ENCODE results near the gene OSBPL5. TPM values are rescaled to one million over a fixed set of nuclear protein-coding genes. Genes with fewer than 3 reads are reported as not detected.

The OSBPL5 gene
- total RNA-seq, 1 donor, result 12.2 TPM

GRCh38 chr11:3131330-3131941 is 33.7 kb downstream of the OSBPL5 start:
- Histone ChIP-seq H3K4me3 (ENCODE audit: low read length) (no peak overlapping the region), H3K27me3 (ENCODE audit: insufficient read depth, low read length) (no peaks in the 10 kb centered on the region), H3K9me3 (ENCODE audit: low read depth, low read length) (no peaks in the 10 kb centered on the region), H3K4me1 (ENCODE audit: insufficient read depth, low read length) (peaks cover 39% of the 10 kb centered on the region)

GRCh38 chr11:3130269-3131071 is 34.6 kb downstream of the OSBPL5 start:
- no peaks in the 10 kb centered on the region for H3K27me3 ChIP-seq (ENCODE audit: insufficient read depth, low read length)
- peaks cover 34% of the 10 kb centered on the region for H3K4me1 ChIP-seq (ENCODE audit: insufficient read depth, low read length)
- no peak overlapping the region for H3K4me3 ChIP-seq (ENCODE audit: low read length)
- no peaks in the 10 kb centered on the region for H3K9me3 ChIP-seq (ENCODE audit: low read depth, low read length)

GRCh38 chr11:3129591-3130268 is 35.4 kb downstream of the OSBPL5 start:
- Histone ChIP-seq H3K4me1 (ENCODE audit: insufficient read depth, low read length) (peaks cover 31% of the 10 kb centered on the region), H3K27me3 (ENCODE audit: insufficient read depth, low read length) (no peaks in the 10 kb centered on the region), H3K4me3 (ENCODE audit: low read length) (no peak overlapping the region), H3K9me3 (ENCODE audit: low read depth, low read length) (no peaks in the 10 kb centered on the region)

- no peaks in the 10 kb centered on the region for H3K9me3 ChIP-seq (ENCODE audit: low read depth, low read length)
- peaks cover 31% of the 10 kb centered on the region for H3K4me1 ChIP-seq (ENCODE audit: insufficient read depth, low read length)
- H3K27me3 ChIP-seq (ENCODE audit: insufficient read depth, low read length), result no peaks in the 10 kb centered on the region
- no peak overlapping the region for H3K4me3 ChIP-seq (ENCODE audit: low read length)
Observed at GRCh38 chr11:3129181-3129590, 35.9 kb downstream of the OSBPL5 start.

DNA sequence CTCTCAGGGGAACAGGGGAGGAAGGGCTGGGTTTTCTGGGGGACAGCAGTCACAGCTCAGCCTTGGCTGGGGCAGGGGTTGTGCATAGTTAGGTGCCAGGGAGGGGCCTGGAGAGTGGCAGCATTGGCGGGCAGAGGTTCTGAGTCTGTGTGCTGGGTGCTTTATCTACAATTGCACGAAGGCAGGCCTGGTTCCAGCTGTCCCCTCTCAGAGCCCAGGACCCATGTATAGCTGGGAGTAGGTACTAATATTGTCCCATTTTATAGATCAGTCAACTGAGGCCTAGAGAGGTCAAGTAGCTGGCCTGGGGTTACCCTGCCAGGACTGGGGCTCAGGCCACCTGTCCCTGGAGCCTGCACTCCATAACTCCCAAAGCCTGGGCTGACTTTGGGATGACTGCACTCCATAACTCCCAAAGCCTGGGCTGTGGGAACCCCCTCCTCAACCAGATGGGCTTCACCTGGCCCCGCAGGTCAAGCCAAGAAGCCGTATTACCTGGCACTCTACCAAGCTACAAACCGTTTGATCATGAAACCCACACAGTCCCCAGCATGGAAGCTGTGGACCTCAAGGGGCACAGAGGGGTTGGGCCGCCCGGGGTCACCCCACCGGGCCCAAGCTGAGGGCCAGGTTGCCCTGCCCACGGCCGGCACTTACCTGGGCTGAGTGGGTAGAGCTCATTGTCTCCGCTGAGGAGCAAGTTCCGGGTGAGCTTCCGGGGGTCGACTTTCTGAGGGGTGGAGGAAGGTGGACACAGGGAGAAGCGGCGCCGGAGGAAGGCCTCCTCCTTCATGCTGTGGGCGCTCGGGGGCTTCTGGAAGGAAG is 36.5 kb downstream of the OSBPL5 start:
- Histone ChIP-seq H3K9me3 (ENCODE audit: low read depth, low read length) (no peaks in the 10 kb centered on the region), H3K4me3 (ENCODE audit: low read length) (no peak overlapping the region), H3K27me3 (ENCODE audit: insufficient read depth, low read length) (no peaks in the 10 kb centered on the region), H3K4me1 (ENCODE audit: insufficient read depth, low read length) (peaks cover 27% of the 10 kb centered on the region)

DNA sequence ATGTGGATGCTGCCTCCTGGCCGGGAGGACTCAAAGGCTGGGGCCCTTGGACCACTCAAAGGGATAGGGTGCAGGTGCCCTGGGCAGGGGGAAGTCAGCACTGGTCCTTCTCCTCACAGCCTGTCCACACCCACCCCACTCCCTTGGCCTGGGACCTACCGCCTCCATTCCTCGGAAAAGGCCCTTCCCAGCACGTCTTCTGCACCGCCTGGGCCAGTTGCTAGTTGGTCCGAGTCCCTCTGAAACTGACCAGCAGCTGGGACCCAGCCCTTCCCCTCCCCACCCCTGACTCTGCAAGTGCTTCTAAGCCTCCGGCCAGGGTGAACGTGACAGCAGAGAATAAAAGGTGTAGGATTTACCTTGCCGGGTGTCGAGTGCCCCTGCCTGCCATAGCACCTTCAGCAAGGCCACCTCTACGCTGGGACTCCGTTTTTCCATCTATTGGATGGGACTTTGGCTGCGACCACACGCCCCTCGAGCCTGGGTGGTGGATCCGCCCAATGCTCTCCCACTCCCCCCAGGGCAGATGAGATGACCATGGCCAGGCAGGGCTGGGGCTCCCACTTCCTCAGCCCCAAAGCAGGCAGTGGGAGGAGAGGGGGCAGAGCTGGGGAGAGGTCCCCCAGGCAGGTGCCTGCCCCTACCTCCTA is 37.3 kb downstream of the OSBPL5 start:
- no peak overlapping the region for H3K4me3 ChIP-seq (ENCODE audit: low read length)
- H3K9me3 ChIP-seq (ENCODE audit: low read depth, low read length), result no peaks in the 10 kb centered on the region
- H3K27me3 ChIP-seq (ENCODE audit: insufficient read depth, low read length), result no peaks in the 10 kb centered on the region
- peaks cover 25% of the 10 kb centered on the region for H3K4me1 ChIP-seq (ENCODE audit: insufficient read depth, low read length)

DNA sequence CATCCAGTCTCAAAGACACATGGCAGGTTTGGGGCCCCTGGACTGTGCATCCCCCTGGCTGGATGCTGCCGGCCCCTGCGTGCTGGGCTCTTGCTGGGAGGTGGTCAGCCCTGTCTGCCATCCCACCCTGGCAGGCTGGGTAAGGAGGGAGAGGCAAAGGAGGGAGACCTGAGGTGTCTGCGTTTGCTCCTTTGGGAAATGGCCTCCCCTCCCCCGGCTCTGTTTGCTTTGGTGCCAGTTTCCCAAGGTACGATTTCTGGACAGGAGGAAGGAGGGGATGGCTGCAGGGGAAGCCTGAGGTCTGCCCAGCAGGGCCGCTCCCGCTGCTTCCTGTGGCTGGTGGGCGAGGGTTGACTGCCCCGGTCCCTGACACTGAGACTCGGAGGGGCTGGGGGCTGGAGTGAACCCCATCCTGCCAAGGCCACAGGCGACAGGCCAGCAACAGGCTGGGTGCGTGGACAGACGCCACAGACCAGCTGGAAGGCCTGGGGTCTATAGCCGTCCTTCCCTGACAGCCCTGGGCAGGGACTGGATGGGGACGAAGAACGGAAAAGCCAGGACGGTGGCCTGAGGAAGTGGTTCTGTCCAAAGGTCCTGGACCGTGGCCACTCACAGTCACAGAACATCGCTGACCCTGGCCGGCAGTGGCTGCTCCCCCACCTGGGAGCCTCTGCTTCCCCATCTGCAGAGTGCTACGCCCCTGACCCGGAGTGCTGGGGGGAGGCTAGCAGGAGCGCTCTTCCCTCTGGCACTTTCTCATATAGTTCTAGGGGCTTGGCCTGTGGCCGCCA is 38.0 kb downstream of the OSBPL5 start:
- Histone ChIP-seq H3K27me3 (ENCODE audit: insufficient read depth, low read length) (no peaks in the 10 kb centered on the region), H3K9me3 (ENCODE audit: low read depth, low read length) (no peaks in the 10 kb centered on the region), H3K4me1 (ENCODE audit: insufficient read depth, low read length) (peaks cover 25% of the 10 kb centered on the region), H3K4me3 (ENCODE audit: low read length) (no peak overlapping the region)

DNA sequence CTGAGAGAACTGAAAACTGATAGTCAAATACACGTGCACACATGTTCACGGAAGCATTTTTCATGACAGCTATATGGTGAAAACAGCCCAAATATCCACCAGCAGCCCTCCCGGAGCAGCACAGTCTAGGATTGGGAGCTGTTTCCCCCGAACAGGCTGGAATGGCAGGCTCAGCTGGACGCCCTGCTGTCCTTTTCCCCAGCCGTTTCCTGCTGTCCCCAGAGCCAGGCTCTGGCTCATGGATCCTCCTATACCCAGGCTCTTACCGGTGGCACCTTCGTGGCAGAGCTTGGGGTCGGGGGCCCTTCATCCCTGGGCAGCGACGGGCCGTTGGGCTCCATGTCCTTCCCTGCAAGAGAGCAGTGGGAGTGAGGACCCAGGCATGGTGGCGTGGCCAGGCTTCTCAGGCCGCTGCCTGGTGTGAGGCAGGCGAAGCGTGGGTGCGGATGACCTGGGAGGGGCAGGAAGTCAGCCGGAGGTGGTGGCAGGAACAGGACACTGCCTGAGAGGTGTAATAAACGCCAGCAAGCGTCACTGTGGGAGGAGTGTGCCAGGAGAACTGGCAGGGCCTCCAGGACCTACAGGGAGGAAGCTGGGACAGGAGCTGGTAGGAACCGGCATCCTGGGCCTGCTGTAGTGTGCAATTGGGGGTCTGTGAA is 38.8 kb downstream of the OSBPL5 start:
- peaks cover 25% of the 10 kb centered on the region for H3K4me1 ChIP-seq (ENCODE audit: insufficient read depth, low read length)
- no peaks in the 10 kb centered on the region for H3K27me3 ChIP-seq (ENCODE audit: insufficient read depth, low read length)
- no peaks in the 10 kb centered on the region for H3K9me3 ChIP-seq (ENCODE audit: low read depth, low read length)
- no peak overlapping the region for H3K4me3 ChIP-seq (ENCODE audit: low read length)

DNA sequence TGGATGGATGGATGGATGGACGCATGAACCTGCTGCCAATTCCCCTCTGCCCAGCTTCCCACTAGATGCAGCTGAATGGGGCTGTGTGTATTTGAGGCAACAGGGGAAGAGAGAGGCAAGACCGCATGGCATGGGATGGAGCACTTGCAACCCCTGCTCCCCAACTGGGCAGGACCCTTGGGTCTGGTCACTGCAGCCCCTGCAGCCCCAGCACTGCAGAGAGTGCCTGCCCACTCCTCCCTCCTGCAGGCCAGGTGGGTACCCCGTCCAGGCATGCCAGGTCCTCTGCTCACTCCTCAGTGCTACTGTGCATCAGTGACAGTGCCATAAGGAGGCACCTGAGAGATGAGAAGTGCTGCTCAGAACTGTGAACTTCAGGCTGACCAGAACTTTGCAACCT is 40.3 kb downstream of the OSBPL5 start:
- Histone ChIP-seq H3K27me3 (ENCODE audit: insufficient read depth, low read length) (no peaks in the 10 kb centered on the region), H3K9me3 (ENCODE audit: low read depth, low read length) (no peaks in the 10 kb centered on the region), H3K4me3 (ENCODE audit: low read length) (no peak overlapping the region), H3K4me1 (ENCODE audit: insufficient read depth, low read length) (peaks cover 25% of the 10 kb centered on the region)

DNA sequence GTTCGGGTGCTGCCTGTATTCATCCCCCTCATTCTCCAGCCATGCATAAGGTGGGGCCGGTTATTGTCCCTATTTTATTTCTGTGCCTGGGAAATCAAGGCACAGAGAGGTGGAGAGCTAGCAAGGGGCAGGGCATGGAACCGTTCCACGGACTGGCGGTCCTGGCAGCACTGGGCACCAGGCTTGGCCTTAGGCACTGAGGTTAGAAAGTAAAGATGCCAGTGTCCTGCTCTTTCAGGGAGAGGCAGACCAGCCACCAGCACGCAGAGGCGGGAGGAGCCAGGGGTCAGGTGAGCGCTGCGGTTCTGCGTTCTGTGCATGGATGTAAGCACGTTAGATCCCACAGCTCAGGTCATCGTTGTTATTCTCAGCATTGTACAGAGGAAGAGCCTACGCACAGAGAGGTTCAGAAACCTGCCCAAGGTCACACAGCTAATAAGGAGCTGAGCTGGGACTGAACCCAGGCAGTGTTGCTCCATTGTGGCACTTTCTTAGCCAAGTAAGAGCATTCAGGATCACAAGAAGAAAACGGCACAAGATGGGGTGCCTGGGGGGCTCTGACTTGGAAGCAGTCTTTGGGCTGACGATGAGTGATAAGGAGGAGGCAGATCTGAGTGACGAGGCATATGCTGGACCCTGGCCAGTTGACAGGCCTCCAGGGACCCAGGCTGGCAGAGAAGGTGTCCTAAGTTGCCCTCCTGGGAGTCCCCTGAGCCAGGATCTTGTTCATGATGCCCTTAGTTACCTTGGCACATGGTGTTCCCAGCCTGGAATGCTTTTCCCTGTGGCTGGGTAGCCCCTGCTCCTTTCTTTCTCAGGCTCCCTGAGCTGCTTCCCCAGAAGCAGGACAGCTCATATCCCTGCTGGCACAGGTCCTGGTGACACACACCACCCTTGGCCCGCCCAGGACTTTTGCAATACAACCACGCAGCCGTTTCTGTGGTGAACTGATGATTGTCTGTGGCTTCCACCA is 41.1 kb downstream of the OSBPL5 start:
- H3K4me1 ChIP-seq (ENCODE audit: insufficient read depth, low read length), result peaks cover 25% of the 10 kb centered on the region
- no peak overlapping the region for H3K4me3 ChIP-seq (ENCODE audit: low read length)
- no peaks in the 10 kb centered on the region for H3K9me3 ChIP-seq (ENCODE audit: low read depth, low read length)

DNA sequence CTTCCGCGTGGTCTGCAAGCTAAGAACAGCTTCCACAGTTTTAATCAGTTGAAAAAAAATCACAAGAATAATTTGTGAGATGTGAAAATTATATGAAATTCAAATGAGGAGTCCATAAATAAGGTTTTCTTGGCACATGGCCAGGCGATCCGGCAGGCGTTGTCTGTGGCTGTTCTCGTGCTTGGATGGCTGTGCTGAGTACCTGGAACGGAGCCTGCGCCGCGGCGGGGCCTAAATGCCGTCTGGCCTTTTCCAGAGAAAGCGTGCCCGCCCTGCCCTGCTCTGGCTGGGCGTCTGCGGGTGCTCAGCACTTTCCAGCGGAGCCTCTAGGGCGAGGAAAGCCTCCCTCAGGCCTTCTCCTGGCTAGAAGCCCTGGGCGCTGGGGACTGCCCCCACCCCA is 41.8 kb downstream of the OSBPL5 start:
- H3K9me3 ChIP-seq (ENCODE audit: low read depth, low read length), result no peaks in the 10 kb centered on the region
- H3K4me1 ChIP-seq (ENCODE audit: insufficient read depth, low read length), result peaks cover 25% of the 10 kb centered on the region
- H3K4me3 ChIP-seq (ENCODE audit: low read length), result no peak overlapping the region

More for the DNA sequence above, 41.1 kb downstream of the OSBPL5 start:
- no peaks in the 10 kb centered on the region for H3K27me3 ChIP-seq (ENCODE audit: insufficient read depth, low read length)

GRCh38 chr11:3122775-3123201 is 42.3 kb downstream of the OSBPL5 start:
- Histone ChIP-seq H3K4me1 (ENCODE audit: insufficient read depth, low read length) (peaks cover 25% of the 10 kb centered on the region), H3K27me3 (ENCODE audit: insufficient read depth, low read length) (no peaks in the 10 kb centered on the region)

More for the DNA sequence above, 41.8 kb downstream of the OSBPL5 start:
- no peaks in the 10 kb centered on the region for H3K27me3 ChIP-seq (ENCODE audit: insufficient read depth, low read length)

More at GRCh38 chr11:3122775-3123201, 42.3 kb downstream of the OSBPL5 start:
- no peak overlapping the region for H3K4me3 ChIP-seq (ENCODE audit: low read length)
- H3K9me3 ChIP-seq (ENCODE audit: low read depth, low read length), result no peaks in the 10 kb centered on the region
